Prostate gland (tissue), 2 donors: Measurements from ENCODE around the gene RPTOR.

Experiments used
- POLR2A ChIP-seq: fragments of 450-650 bp; IDR thresholded peaks from one replicate; pipeline ENCODE4 v1.6.1; 2016; ENCODE audit warnings: antibody characterized with exemption, mild to moderate bottlenecking
- TF ChIP-seq, protein P1 (sequence below), 4 experiments: fragments of 200-600 bp in 2 of 4; fragments of 450-650 bp in 2 of 4; sonication (generic) in 2 of 4; IDR thresholded peaks; 1 replicate in 3 of 4; 2 replicates in 1 of 4; pipeline ENCODE4 v1.5.1; 2016 to 2019; ENCODE audit warnings: antibody characterized with exemption in 4 of 4, mild to moderate bottlenecking in 2 of 4, moderate library complexity in 2 of 4

DNA sequence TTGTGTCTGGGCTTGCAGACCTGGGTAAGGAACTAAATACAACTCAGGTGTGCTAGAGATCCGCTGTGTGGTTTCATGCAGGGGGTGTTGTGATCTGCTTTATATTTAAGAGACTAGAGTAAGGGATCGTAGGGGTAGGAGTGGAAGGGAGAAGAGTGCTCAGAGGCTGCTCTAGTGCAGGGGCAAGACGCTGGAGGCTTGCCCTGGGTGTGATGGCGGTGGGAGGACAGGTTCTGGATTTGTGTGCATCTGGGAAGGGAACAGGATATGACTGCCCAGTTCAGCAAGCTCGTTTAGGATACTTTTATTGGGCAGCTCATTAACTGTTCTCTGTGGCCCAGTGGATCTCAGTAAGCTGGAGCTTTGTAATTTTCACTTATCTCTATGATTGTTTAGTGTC lies 47.6 kb downstream of the RPTOR start:
- TF ChIP-seq POLR2A = no peak
- TF ChIP-seq, protein P1, sequence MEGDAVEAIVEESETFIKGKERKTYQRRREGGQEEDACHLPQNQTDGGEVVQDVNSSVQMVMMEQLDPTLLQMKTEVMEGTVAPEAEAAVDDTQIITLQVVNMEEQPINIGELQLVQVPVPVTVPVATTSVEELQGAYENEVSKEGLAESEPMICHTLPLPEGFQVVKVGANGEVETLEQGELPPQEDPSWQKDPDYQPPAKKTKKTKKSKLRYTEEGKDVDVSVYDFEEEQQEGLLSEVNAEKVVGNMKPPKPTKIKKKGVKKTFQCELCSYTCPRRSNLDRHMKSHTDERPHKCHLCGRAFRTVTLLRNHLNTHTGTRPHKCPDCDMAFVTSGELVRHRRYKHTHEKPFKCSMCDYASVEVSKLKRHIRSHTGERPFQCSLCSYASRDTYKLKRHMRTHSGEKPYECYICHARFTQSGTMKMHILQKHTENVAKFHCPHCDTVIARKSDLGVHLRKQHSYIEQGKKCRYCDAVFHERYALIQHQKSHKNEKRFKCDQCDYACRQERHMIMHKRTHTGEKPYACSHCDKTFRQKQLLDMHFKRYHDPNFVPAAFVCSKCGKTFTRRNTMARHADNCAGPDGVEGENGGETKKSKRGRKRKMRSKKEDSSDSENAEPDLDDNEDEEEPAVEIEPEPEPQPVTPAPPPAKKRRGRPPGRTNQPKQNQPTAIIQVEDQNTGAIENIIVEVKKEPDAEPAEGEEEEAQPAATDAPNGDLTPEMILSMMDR (IDR thresholded peaks at IDR 0.05) = no peak
